Fibroblast of the aortic adventitia (primary cell): ENCODE results near the gene CABLES2. TPM values are rescaled to one million over a fixed set of nuclear protein-coding genes. Genes with fewer than 3 reads are reported as not detected.

Experiments used
- DNase-seq: peaks from one replicate; pipeline ENCODE4 v3.0.0-alpha.2; 2010; ENCODE audit warnings: low read depth
- H3K4me3 ChIP-seq: 2 replicates; pipeline ENCODE4 v1.5.1; 2011; ENCODE audit warnings: low read depth, mild to moderate bottlenecking, control low read depth, low read length, moderate library complexity
- total RNA-seq: library from RNA; depleted of rRNA; stranded (reverse); fragments of >200 nt; gene quantifications from 2 replicates; pipeline ENCODE4 v1.2.3, GENCODE V29; 2012; ENCODE audit warnings: low replicate concordance
- TF ChIP-seq, protein P1 (sequence below): IDR thresholded peaks from 2 replicates; pipeline ENCODE4 v1.5.1; 2011; ENCODE audit warnings: mild to moderate bottlenecking, low read length, control low read depth, inconsistent platforms; ENCODE audit not compliant: insufficient read depth

The CABLES2 gene
- total RNA-seq, 1 donor, result 4.3 TPM

DNA sequence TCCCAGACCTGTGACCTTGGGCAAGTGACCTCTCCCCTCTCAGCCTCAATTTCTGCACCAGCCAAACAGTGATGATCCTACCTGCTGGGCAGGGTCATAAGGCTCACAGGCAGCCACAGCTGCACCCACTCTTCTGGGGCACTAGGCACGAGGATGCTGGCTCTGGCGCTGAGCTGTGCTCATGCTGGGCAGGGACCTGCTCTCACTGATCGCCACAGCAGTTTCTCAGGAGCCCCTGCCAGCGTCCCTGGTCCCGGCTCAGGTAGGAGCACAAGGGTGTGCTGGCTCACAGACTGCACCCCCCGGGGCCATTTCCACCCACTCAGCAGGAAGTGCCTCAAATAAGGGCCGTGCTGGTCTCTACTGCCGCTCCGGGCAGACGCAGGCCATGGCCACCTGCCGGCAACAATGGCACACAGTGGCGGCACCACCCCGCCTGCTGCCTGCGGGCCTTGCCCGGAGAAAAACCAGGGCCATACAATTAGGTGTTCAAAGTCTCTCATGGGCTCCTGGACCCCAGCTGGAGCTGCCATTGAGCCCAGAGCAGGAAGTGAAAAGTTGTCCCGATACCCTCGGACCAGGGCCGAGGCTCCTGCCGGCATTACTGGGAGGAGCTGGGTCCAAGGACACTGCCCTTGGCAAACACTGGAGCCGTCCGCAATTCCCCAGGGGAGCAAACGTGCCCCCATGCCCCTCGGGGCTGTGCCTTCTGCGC, 4.6 kb upstream of the CABLES2 start:
- DNase-seq, result no peak
- H3K4me3 ChIP-seq, result no peak overlapping the region
- TF ChIP-seq, protein P1, sequence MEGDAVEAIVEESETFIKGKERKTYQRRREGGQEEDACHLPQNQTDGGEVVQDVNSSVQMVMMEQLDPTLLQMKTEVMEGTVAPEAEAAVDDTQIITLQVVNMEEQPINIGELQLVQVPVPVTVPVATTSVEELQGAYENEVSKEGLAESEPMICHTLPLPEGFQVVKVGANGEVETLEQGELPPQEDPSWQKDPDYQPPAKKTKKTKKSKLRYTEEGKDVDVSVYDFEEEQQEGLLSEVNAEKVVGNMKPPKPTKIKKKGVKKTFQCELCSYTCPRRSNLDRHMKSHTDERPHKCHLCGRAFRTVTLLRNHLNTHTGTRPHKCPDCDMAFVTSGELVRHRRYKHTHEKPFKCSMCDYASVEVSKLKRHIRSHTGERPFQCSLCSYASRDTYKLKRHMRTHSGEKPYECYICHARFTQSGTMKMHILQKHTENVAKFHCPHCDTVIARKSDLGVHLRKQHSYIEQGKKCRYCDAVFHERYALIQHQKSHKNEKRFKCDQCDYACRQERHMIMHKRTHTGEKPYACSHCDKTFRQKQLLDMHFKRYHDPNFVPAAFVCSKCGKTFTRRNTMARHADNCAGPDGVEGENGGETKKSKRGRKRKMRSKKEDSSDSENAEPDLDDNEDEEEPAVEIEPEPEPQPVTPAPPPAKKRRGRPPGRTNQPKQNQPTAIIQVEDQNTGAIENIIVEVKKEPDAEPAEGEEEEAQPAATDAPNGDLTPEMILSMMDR, result no peak

DNA sequence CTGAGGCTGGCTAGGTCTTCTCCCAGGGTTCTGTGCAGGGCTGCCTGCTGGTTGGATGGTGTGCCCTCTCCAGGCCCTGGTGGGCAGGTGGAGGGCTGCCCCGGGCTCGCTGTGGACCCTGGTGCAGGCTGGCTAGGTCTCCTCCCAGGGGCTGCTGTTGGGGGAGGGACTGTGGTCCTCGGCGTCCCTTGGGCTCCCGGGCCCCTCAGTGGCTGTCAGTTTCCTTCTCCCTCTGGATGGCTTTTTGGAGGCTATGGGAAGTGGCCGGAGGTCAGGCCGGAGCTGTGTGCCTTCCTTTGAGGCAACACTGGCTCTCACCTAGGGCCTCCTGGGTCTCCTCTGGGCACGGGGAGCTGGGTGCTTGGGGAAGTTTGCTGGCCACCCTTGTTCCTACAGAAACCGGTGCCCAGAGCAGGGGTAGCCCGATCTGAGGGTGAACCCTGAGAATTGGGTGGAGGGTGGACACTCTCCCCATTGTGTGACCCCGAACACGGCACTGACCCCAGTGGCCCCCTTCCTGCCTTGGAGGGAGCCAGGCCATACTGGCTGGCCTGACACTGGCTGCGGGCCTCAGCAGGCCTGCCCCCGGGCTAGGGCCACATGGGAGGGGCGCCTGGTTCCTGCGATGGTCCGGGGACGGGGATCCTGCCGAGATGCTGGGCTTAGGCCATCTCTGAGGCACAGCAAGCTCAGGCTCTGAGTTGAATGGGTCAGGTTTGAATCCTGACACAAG, 3.8 kb upstream of the CABLES2 start:
- no peak for DNase-seq
- TF ChIP-seq, protein P1, result no peak
- no peak overlapping the region for H3K4me3 ChIP-seq

DNA sequence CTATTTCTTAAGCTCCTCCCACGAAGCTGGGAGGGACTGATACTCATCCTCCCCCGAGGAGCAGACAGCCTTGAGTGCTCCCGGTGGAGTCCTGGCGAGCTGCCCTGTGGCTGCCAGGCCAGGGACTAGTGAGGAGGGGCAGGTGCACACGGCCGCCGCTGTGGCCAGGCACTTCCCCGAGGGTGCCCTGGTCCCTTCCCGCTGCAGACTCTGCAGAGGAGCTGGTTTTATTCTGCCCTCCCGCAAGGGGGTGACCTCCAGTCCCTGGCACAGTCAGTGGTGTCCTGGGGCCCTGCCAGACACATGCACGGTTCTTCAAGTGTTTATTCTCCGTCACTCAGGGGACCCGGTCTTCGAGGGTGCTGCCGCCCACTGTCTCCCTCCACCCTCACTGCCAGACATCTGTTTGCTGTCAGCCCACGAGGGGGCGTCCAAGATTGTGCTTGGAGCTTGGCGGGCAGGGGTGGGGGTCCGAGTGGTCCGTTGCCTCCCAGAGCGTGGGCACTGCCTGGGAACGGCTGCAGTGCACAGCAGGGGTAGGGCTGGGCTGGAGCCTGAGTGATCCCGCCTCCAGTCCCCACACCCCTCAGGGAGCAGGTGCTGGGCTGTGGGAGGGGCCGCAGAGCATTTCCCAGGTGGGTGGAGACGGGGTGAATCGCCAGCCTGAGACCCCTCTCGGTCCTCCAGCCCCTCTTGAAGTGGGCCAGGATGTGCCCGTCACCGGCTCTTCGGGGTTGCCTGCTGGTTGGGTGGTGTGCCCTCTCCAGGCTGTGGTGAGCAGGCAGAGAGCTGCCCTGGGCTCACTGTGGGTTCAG, 3.1 kb upstream of the CABLES2 start:
- TF ChIP-seq, protein P1, result peak; percentile 42
- no peak overlapping the region for H3K4me3 ChIP-seq
- no peak for DNase-seq

DNA sequence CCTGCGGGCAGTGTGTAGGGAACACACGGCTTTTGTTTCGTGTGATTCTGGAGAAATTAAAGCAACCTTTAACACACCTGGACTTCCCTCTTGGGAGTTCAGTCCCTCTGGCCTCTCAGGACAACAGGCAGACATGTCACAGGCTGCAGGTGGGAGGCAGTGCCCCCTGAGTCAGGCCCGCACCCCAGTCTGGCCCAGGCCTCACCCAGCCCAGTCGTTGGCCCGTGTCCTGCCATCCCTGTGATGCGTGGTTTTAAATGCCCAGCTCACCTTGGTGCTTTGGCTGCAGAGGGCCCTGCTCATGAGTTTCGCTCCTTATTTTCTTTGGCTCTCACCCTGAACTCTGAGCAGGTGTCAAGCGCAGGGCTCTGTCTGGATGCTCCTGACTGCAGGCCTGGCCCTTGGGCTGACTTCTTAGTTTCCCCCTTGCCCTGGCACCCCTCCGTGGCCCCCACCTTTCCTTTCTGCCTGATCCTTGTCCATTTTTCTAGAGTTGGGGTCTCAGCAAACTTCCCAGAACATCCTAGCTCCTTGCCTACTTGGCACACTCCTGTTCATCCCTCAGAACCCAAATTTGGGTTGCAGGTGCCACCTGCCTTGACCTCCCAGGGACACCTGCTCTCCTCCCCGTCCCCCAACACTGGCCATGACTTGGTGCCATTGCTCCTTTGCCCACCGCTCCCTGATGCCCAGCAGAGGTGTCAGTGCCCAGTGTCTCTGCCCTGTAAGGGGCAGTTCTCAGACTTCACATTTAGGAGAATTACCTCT, 2.2 kb upstream of the CABLES2 start:
- DNase-seq, result no peak
- TF ChIP-seq, protein P1, result no peak
- no peak overlapping the region for H3K4me3 ChIP-seq

DNA sequence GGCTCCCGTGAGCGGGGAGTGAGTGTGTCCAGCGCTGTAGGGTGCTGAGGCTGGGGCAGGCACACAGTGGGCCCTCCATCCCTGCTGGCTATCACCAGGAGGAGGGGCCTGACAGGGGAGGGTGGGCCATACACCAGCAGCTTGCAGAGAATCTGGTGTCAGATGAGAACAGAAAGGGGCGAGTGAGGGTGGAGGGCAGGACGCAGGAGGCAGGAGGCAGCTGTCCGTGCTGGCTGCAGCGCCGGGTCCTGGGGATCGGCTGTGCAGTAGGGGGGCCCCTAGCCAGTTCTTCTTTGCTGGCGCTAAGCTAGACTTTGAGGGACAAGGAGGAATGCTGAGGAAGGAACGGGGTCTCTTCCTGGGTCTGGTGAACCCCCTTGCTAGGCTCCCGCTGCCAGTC, 1.6 kb upstream of the CABLES2 start:
- DNase-seq, result no peak
- TF ChIP-seq, protein P1, result no peak
- H3K4me3 ChIP-seq, result no peak overlapping the region

DNA sequence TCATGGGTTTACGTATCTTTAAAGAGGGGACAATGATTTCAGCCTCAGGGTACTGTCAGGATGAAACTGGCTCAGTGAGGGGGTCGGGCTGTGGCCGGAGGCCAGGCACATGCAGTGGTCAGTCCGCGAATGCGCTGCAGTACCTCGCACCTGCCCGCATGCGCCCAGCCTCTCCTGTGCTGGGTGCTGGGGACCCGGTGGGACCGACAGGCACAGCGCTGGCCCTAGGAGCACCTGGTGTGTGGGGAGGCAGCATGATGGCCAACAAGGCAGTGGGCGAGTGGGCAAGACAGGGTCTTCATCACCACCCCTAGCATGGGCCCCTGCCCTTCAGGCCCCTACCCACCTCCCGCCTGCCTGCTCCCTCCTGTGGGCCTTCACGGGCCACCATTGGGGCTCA, 970 bp upstream of the CABLES2 start:
- no peak for DNase-seq
- no peak overlapping the region for H3K4me3 ChIP-seq
- TF ChIP-seq, protein P1, result no peak
